Daoy (cell line): ENCODE results near the gene GALNT10. TPM values are rescaled to one million over a fixed set of nuclear protein-coding genes. Genes with fewer than 3 reads are reported as not detected.

Experiments
- DNase-seq: peaks from one replicate; pipeline ENCODE4 v3.0.0-alpha.2; 2015; ENCODE audit warnings: low read depth
- total RNA-seq: library from RNA; depleted of rRNA; stranded (reverse); fragments of >200 nt; shearing (Covaris generic); gene quantifications from 2 replicates; pipeline ENCODE4 v1.2.3, GENCODE V29; 2014

The GALNT10 gene
- total RNA-seq, 1 experiment from 2014 or later, result 44.7 TPM

GRCh38 chr5:154236536-154237375 lies 46.2 kb downstream of the GALNT10 start:
- DNase-seq, result no peak

GRCh38 chr5:154237376-154237743 lies 46.8 kb downstream of the GALNT10 start:
- DNase-seq, result no peak

GRCh38 chr5:154237946-154238345 lies 47.4 kb downstream of the GALNT10 start:
- DNase-seq, result no peak

- DNase-seq, result no peak
Observed at GRCh38 chr5:154238776-154239481, 48.4 kb downstream of the GALNT10 start.

GRCh38 chr5:154240595-154240994 lies 50.1 kb downstream of the GALNT10 start:
- no peak for DNase-seq

- no peak for DNase-seq
Observed at GRCh38 chr5:154241021-154241420, 50.5 kb downstream of the GALNT10 start.

GRCh38 chr5:154242442-154242841 lies 51.9 kb downstream of the GALNT10 start:
- no peak for DNase-seq

- DNase-seq, result no peak
Observed at GRCh38 chr5:154242964-154243376, 52.4 kb downstream of the GALNT10 start.

GRCh38 chr5:154243736-154244135 lies 53.2 kb downstream of the GALNT10 start:
- DNase-seq, result no peak

- no peak for DNase-seq
Observed at GRCh38 chr5:154244476-154244875, 53.9 kb downstream of the GALNT10 start.

- DNase-seq, result no peak
Observed at GRCh38 chr5:154248691-154249090, 58.2 kb downstream of the GALNT10 start.

GRCh38 chr5:154249826-154250225 lies 59.3 kb downstream of the GALNT10 start:
- no peak for DNase-seq

GRCh38 chr5:154251529-154251928 lies 61.0 kb downstream of the GALNT10 start:
- no peak for DNase-seq

GRCh38 chr5:154253807-154254206 lies 63.3 kb downstream of the GALNT10 start:
- DNase-seq, result no peak

- DNase-seq, result no peak
Observed at GRCh38 chr5:154254896-154255295, 64.4 kb downstream of the GALNT10 start.

GRCh38 chr5:154257046-154257445 lies 66.5 kb downstream of the GALNT10 start:
- DNase-seq, result no peak

GRCh38 chr5:154258531-154259217 lies 68.1 kb downstream of the GALNT10 start:
- DNase-seq, result no peak

GRCh38 chr5:154260224-154260927 lies 69.8 kb downstream of the GALNT10 start:
- no peak for DNase-seq

GRCh38 chr5:154262342-154262741 lies 71.8 kb downstream of the GALNT10 start:
- no peak for DNase-seq

- no peak for DNase-seq
Observed at GRCh38 chr5:154264549-154265196, 74.1 kb downstream of the GALNT10 start.

- DNase-seq, result no peak
Observed at GRCh38 chr5:154265197-154265773, 74.8 kb downstream of the GALNT10 start.
